ENCODE results near the gene CDX2.
"Not testable (repeated sequence)": the region's sequence is repeated elsewhere in the genome, so short reads cannot be mapped to it uniquely, and the experiment has no call there.

The CDX2 gene

GRCh38 chr13:27968316-27969081 lies 616 bp downstream of the CDX2 start:
- Histone ChIP-seq H3K9ac (no peak overlapping the region), H4K20me1 (peaks cover 0 to 82% (median 38%) of the 10 kb centered on the region in 11 experiments; a peak in 16 of 22 replicates), H3K4me1 (peaks cover 0 to 23% (median 1%) of the 10 kb centered on the region in 10 experiments; a peak in 4 of 20 replicates), H3K4me2 (peak overlapping the region in 4 of 11 experiments; percentile 17 to 57 (median 39); a peak in 7 of 22 replicates), H3K36me3 (no peaks in the 10 kb centered on the region), H3K27ac (no peak overlapping the region), H3K27me3 (peaks cover 100% of the 10 kb centered on the region in 11 experiments), H3K9me3 (replicated peaks in 1 of 11) (peaks cover 0 to 31% (median 11%) of the 10 kb centered on the region in 11 experiments; a peak in 10 of 22 replicates), H3K4me3 (peak overlapping the region in 4 of 10 experiments; percentile 24 to 34 (median 28); a peak in 7 of 20 replicates)
- TF ChIP-seq Cebpa-rat (IDR thresholded peaks at IDR 0.05) = no peak

GRCh38 chr13:27967736-27968315 lies 1.3 kb downstream of the CDX2 start:
- Histone ChIP-seq H3K9ac (no peak overlapping the region), H3K9me3 (replicated peaks in 1 of 11) (peaks cover 0 to 31% (median 11%) of the 10 kb centered on the region in 11 experiments; a peak in 10 of 22 replicates), H3K4me2 (peak overlapping the region in 3 of 11 experiments; percentile 13 to 57 (median 34); a peak in 4 of 22 replicates), H3K4me1 (peaks cover 0 to 23% (median 1%) of the 10 kb centered on the region in 10 experiments; a peak in 4 of 20 replicates), H3K27me3 (peaks cover 100% of the 10 kb centered on the region in 11 experiments), H4K20me1 (peaks cover 0 to 86% (median 38%) of the 10 kb centered on the region in 11 experiments; a peak in 16 of 22 replicates), H3K4me3 (0 out of 20 replicates have a peak overlapping the region, but pooled peaks of 1 of the 10 experiments have one; percentile 28), H3K36me3 (no peaks in the 10 kb centered on the region), H3K27ac (no peak overlapping the region)
- no peak for TF ChIP-seq Cebpa-rat (IDR thresholded peaks at IDR 0.05)

DNA sequence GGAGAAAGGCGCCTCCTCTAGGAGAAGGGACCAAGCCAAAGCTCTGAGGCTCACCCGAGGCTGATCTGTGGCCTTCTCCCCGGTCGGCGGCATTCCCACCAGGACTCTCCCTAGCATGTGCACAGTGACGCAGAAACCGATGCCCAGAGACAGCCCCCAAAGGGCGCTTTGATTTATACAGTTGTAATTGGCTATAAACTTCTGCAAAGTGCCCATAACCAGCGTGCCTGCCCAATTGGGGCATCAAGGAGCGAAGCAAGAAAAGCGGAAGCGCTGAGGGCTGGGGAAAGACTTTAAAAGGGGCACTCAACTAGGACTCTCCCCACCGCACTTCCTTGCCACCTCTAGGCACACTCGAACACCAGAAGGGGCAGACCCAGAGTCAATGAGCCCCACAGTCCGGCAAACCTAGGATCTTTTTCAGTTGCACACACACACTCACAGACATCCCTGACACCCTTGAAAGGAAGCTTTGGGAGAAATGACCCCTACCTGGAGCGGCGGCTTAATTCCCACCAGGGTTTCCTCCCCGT lies 1.8 kb downstream of the CDX2 start:
- Histone ChIP-seq H3K4me1 (peaks cover 0 to 23% (median 1%) of the 10 kb centered on the region in 10 experiments; a peak in 4 of 20 replicates), H3K27me3 (peaks cover 100% of the 10 kb centered on the region in 11 experiments), H3K9ac (no peak overlapping the region), H3K36me3 (no peaks in the 10 kb centered on the region), H3K9me3 (replicated peaks in 1 of 11) (peaks cover 0 to 31% (median 11%) of the 10 kb centered on the region in 11 experiments; a peak in 10 of 22 replicates), H4K20me1 (peaks cover 0 to 90% (median 38%) of the 10 kb centered on the region in 11 experiments; a peak in 16 of 22 replicates), H3K27ac (no peak overlapping the region), H3K4me2 (peak overlapping the region in 3 of 11 experiments; percentile 13 to 57 (median 34); a peak in 5 of 22 replicates), H3K4me3 (peak overlapping the region in 1 of 10 experiments; percentile 3; a peak in 1 of 20 replicates)
- TF ChIP-seq Cebpa-rat (IDR thresholded peaks at IDR 0.05) = no peak

DNA sequence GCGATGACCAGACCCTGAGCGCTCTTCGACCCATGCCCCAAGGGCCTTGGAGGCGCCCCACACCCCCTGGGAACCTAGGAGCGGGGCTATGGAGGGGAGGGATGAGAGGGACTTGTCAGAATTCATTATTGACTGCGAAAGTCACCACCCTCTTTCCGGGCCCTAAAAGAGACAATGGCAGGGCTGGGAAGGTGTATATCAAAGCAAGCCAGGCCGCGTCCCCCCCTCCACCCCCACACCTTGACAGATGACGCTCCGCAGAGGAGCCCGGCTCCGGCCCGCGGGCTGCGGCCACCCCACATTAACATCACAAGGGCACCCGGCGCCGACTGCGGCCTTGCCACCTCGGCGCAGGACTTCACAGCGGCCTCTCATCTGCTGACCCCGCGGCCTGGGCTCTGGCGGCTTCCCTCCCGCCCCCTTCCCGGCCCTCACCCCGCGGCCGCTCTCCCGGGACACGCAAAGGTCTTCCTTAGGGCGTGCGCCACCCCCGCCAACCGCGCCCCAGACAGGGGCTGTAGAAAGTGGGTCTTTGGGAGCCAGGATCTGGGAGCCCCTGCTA lies 2.4 kb downstream of the CDX2 start:
- H3K36me3 ChIP-seq = no peaks in the 10 kb centered on the region
- H4K20me1 ChIP-seq = peaks cover 0 to 90% (median 40%) of the 10 kb centered on the region in 11 experiments; a peak in 16 of 22 replicates
- peak overlapping the region in 3 of 11 experiments; percentile 13 to 57 (median 34); a peak in 5 of 22 replicates for H3K4me2 ChIP-seq
- H3K9ac ChIP-seq = no peak overlapping the region
- H3K27ac ChIP-seq = no peak overlapping the region
- peak overlapping the region in 2 of 10 experiments; percentile 1 to 3; a peak in 1 of 20 replicates for H3K4me3 ChIP-seq
- H3K4me1 ChIP-seq = peaks cover 0 to 23% (median 1%) of the 10 kb centered on the region in 10 experiments; a peak in 4 of 20 replicates
- peaks cover 0 to 31% (median 11%) of the 10 kb centered on the region in 11 experiments; a peak in 10 of 22 replicates for H3K9me3 ChIP-seq (replicated peaks in 1 of 11)
- TF ChIP-seq Cebpa-rat (IDR thresholded peaks at IDR 0.05) = no peak
- H3K27me3 ChIP-seq = peaks cover 100% of the 10 kb centered on the region in 11 experiments

GRCh38 chr13:27965740-27966640 lies 3.1 kb downstream of the CDX2 start:
- no peak overlapping the region for H3K27ac ChIP-seq
- H3K27me3 ChIP-seq = peaks cover 100% of the 10 kb centered on the region in 11 experiments
- peaks cover 0 to 91% (median 48%) of the 10 kb centered on the region in 11 experiments; a peak in 17 of 22 replicates for H4K20me1 ChIP-seq
- H3K9me3 ChIP-seq (replicated peaks in 1 of 11) = peaks cover 0 to 31% (median 11%) of the 10 kb centered on the region in 11 experiments; a peak in 10 of 22 replicates
- H3K4me2 ChIP-seq = 0 out of 22 replicates have a peak overlapping the region, but pooled peaks of 1 of the 11 experiments have one; percentile 34
- TF ChIP-seq Cebpa-rat (IDR thresholded peaks at IDR 0.05) = no peak
- peaks cover 1 to 27% (median 5%) of the 10 kb centered on the region in 10 experiments; a peak in 9 of 20 replicates for H3K4me1 ChIP-seq
- no peaks in the 10 kb centered on the region for H3K36me3 ChIP-seq
- no peak overlapping the region for H3K4me3 ChIP-seq
- H3K9ac ChIP-seq = no peak overlapping the region

GRCh38 chr13:27965343-27965739 lies 3.8 kb downstream of the CDX2 start:
- Histone ChIP-seq H3K4me3 (no peak overlapping the region), H3K4me1 (peaks cover 7 to 34% (median 12%) of the 10 kb centered on the region in 10 experiments; a peak in 10 of 20 replicates), H3K9ac (no peak overlapping the region), H3K27ac (no peak overlapping the region), H3K27me3 (peaks cover 100% of the 10 kb centered on the region in 11 experiments), H4K20me1 (peaks cover 0 to 91% (median 54%) of the 10 kb centered on the region in 11 experiments; a peak in 17 of 22 replicates), H3K4me2 (no peak overlapping the region), H3K36me3 (no peaks in the 10 kb centered on the region), H3K9me3 (replicated peaks in 1 of 11) (peaks cover 0 to 28% (median 11%) of the 10 kb centered on the region in 11 experiments; a peak in 10 of 22 replicates)
- no peak for TF ChIP-seq Cebpa-rat (IDR thresholded peaks at IDR 0.05)

DNA sequence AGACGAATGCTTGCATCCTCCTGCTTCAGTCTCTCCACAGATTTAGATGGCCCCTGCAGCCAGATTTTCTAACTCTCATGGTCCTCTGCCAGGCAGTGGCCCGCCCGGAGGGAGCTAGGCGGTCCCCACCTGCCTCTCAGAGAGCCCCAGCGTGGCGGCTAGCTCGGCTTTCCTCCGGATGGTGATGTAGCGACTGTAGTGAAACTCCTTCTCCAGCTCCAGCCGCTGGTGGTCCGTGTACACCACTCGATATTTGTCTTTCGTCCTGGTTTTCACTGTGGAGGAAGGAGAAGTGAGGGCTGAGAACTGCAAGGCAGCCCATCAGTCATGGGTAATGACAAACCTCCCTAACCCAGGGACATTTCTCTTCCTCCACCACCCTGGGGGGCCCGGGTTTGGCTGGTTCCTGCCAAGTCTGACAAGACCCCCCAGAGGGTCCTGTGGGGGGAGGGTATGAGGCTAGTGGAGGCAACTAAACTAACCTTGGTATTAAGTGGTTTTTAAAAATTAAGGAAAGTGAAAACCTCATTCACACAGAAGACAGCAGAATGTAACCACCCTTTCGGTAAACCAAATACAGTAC lies 4.3 kb downstream of the CDX2 start:
- peaks cover 0 to 27% (median 11%) of the 10 kb centered on the region in 11 experiments; a peak in 10 of 22 replicates for H3K9me3 ChIP-seq (replicated peaks in 1 of 11)
- no peak for TF ChIP-seq Cebpa-rat (IDR thresholded peaks at IDR 0.05)
- H3K27me3 ChIP-seq = peaks cover 100% of the 10 kb centered on the region in 11 experiments

GRCh38 chr13:27964206-27964605 lies 4.9 kb downstream of the CDX2 start:
- H3K4me1 ChIP-seq = peaks cover 7 to 35% (median 13%) of the 10 kb centered on the region in 10 experiments; a peak in 10 of 20 replicates
- H3K27ac ChIP-seq, H3K9ac ChIP-seq, H3K4me3 ChIP-seq, H3K36me3 ChIP-seq, H3K4me2 ChIP-seq: not testable (repeated sequence)
- H3K9me3 ChIP-seq (replicated peaks in 1 of 11) = peaks cover 0 to 23% (median 10%) of the 10 kb centered on the region in 11 experiments; a peak in 10 of 22 replicates
- peaks cover 100% of the 10 kb centered on the region in 11 experiments for H3K27me3 ChIP-seq
- peaks cover 0 to 89% (median 52%) of the 10 kb centered on the region in 11 experiments; a peak in 17 of 22 replicates for H4K20me1 ChIP-seq

More for the DNA sequence above, 4.3 kb downstream of the CDX2 start:
- H3K9ac ChIP-seq = no peak overlapping the region
- peaks cover 7 to 35% (median 13%) of the 10 kb centered on the region in 10 experiments; a peak in 10 of 20 replicates for H3K4me1 ChIP-seq
- no peak overlapping the region for H3K27ac ChIP-seq
- no peaks in the 10 kb centered on the region for H3K36me3 ChIP-seq
- H3K4me3 ChIP-seq = no peak overlapping the region
- H3K4me2 ChIP-seq = no peak overlapping the region
- peaks cover 0 to 92% (median 57%) of the 10 kb centered on the region in 11 experiments; a peak in 17 of 22 replicates for H4K20me1 ChIP-seq

All from BLaER1 treated with 17β-estradiol and CSF1 and Interleukin-3, amounts not matched to agents 10 nM and 100 nM (cell line).